ENCODE data around the gene PAPOLB. TPM values are rescaled to one million over a fixed set of nuclear protein-coding genes. Genes with fewer than 3 reads are reported as not detected.

PAPOLB gene
- total and polyA plus RNA-seq, 2 of the 8 experiments (the other 6 are each of a cell fraction or from before 2014, with no cell fraction given), result 0.02 to 0.15 TPM

DNA sequence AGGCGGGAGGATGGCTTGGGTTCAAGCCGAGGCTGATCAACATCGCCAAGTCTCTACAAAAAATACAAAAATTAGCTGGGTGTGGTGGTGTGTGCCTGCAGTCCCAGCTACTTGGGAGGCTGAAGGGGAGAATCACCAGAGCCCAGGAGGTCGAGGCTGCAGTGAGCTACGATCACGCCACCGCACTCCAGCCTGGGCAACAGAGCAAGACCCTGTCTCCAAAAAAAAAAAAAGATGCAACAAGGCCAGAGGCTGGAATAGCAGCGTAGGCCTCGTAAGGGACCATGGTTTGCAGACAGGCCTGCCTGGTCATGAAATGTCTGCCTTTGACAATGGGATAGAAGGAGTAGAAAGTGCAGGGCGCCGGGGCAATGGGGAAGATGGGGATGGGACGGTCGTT, 20.0 kb downstream of the PAPOLB start:
- H3K23ac ChIP-seq (ENCODE audit: insufficient read length), result no peak overlapping the region
- no peak for TF ChIP-seq RXRA (IDR thresholded peaks at IDR 0.05; ENCODE audit: insufficient read depth, low read depth, low read length)
- TF ChIP-seq, protein P1, sequence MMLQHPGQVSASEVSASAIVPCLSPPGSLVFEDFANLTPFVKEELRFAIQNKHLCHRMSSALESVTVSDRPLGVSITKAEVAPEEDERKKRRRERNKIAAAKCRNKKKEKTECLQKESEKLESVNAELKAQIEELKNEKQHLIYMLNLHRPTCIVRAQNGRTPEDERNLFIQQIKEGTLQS (IDR thresholded peaks at IDR 0.05; ENCODE audit: insufficient read depth, low read depth, low read length), result no peak
- TF ChIP-seq KDM1A (IDR thresholded peaks at IDR 0.05; ENCODE audit: borderline replicate concordance, low read length), result no peak
- TF ChIP-seq RBBP5 (IDR thresholded peaks at IDR 0.05; ENCODE audit: borderline replicate concordance, low read depth, low read length), result no peak
- DNase-seq (ENCODE audit: low read depth in 1 of 2, low spot score in 2 of 2) (no peak), FAIRE-seq (no peak)
- POLR2A ChIA-PET (ENCODE audit: partially characterized antibody), result no interaction called here
- H2BK12ac ChIP-seq (ENCODE audit: low read depth, low read length), result no peak overlapping the region
- no peak overlapping the region for H2BK120ac ChIP-seq (replicated peaks; ENCODE audit: low read depth, low read length)
- no peak overlapping the region for H4K8ac ChIP-seq (ENCODE audit: extremely low read depth, insufficient read depth, low read length)
- no peak overlapping the region for H3K27ac ChIP-seq (ENCODE audit: low read depth, low read length)
- peaks cover 2% of the 10 kb centered on the region; the same call in 1 of the 2 replicates for H3K23me2 ChIP-seq (ENCODE audit: low read depth, low read length)
- peaks cover 0 to 4% (median 0%) of the 10 kb centered on the region in 4 experiments; a peak in 1 of 7 replicates for H3K4me1 ChIP-seq (replicated peaks in 1 of 4; ENCODE audit: control insufficient read depth in 3 of 4, insufficient read depth in 4 of 4, low read length in 3 of 4)
- no peak overlapping the region for H3K9ac ChIP-seq (replicated peaks in 1 of 4; ENCODE audit: extremely low read depth in 1 of 4, low read depth in 3 of 4, low read length in 3 of 4)
- no peak overlapping the region for H2AFZ ChIP-seq (ENCODE audit: low read length)
- H3K9me3 ChIP-seq (ENCODE audit: insufficient read depth in 2 of 2, low read depth in 1 of 2, low read length in 1 of 2), result no peaks in the 10 kb centered on the region
- no peak overlapping the region for H2BK20ac ChIP-seq (ENCODE audit: low read length)
- H3K4me2 ChIP-seq (ENCODE audit: insufficient read depth in 1 of 2, low read depth in 2 of 2, low read length in 2 of 2), result no peak overlapping the region
- CTCF ChIA-PET (ENCODE audit: partially characterized antibody), result interaction anchor here (0.9 to 5.8 kb wide), 4 partner anchors 11 to 50 kb away, joined by 3 to 51 read pairs (median 21); partner anchors contain the start of gene RADIL
- no peak overlapping the region for H3K14ac ChIP-seq (ENCODE audit: insufficient read length)
- H4K20me1 ChIP-seq (replicated peaks in 1 of 2; ENCODE audit: control insufficient read depth in 1 of 2, insufficient read depth in 2 of 2, low read length in 2 of 2), result peaks cover 0 to 6% of the 10 kb centered on the region in 2 experiments
- no peak overlapping the region for H2BK5ac ChIP-seq (ENCODE audit: low read depth, low read length)
- no peak overlapping the region for H3K4ac ChIP-seq (replicated peaks; ENCODE audit: insufficient read length, low read depth, low read length)
- 98% methylated on average over 11 of the region's 13 CpGs; no CpG with 5 or more reads in 1 of the 2 experiments for WGBS, 2 experiments (ENCODE audit: extremely low coverage in 1 of 2, insufficient coverage in 1 of 2, insufficient read length in 1 of 2, insufficient replicate concordance in 2 of 2, low coverage in 1 of 2, low lambda C conversion rate in 2 of 2, missing lambda C conversion rate in 1 of 2)
- no peaks in the 10 kb centered on the region for H3K79me2 ChIP-seq (ENCODE audit: control insufficient read depth in 1 of 2, insufficient read depth in 2 of 2, low read length in 2 of 2)
- H3K18ac ChIP-seq (ENCODE audit: extremely low read depth, low read length), result no peak overlapping the region
- H3K79me1 ChIP-seq (ENCODE audit: low read depth, low read length), result no peaks in the 10 kb centered on the region
- no peaks in the 10 kb centered on the region for H3K27me3 ChIP-seq (replicated peaks in 1 of 4; ENCODE audit: control insufficient read depth in 3 of 4, extremely low read depth in 1 of 4, insufficient read depth in 3 of 4, low read length in 3 of 4)
- no peak overlapping the region for H2AK5ac ChIP-seq (ENCODE audit: low read depth, low read length)
- no peak overlapping the region for H2BK15ac ChIP-seq (ENCODE audit: low read length)
- H3K4me3 ChIP-seq (ENCODE audit: extremely low read depth in 1 of 4, insufficient read depth in 2 of 4, low read depth in 3 of 4, low read length in 4 of 4), result no peak overlapping the region
- H4K5ac ChIP-seq (ENCODE audit: insufficient read length, low read depth, low read length), result no peak overlapping the region
- H3K56ac ChIP-seq (replicated peaks; ENCODE audit: insufficient read length, low read depth, low read length), result no peak overlapping the region
- H3K36me3 ChIP-seq (ENCODE audit: control insufficient read depth in 2 of 4, insufficient read depth in 4 of 4, low read length in 3 of 4), result no peaks in the 10 kb centered on the region
- H4K91ac ChIP-seq (replicated peaks; ENCODE audit: insufficient read length, low read length), result no peak overlapping the region

Data from H1 (cell line).